NAMALWA (cell line): Measurements from ENCODE around the gene RHCG.

Experiments used
- DNase-seq: peaks from one replicate; pipeline ENCODE4 v3.0.0-alpha.2; 2015; ENCODE audit warnings: low spot score

Gene RHCG

GRCh38 chr15:89502867-89503595, 6.6 kb upstream of the RHCG start:
- no peak for DNase-seq

DNA sequence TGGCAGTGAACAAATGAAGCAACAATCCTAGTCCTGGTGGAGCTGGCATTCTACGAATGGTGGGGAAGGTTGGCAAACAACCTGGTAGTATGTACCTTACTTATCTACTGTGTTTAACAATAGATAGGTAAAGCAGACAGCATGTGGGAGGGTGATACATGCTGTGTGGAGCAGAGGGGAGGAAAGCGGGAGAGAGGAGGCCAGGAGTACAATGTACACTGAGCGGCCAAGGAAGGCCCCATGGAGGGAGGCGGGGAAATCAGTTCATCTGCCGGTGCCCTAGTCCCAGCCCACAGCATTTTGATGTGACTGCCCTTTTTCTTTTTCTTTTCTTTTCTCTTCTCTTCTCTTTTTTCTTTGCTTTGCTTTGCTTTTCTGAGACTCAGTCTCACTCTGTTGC, 5.3 kb upstream of the RHCG start:
- DNase-seq, result no peak

GRCh38 chr15:89500397-89501270, 4.3 kb upstream of the RHCG start:
- peak; percentile 39 for DNase-seq

DNA sequence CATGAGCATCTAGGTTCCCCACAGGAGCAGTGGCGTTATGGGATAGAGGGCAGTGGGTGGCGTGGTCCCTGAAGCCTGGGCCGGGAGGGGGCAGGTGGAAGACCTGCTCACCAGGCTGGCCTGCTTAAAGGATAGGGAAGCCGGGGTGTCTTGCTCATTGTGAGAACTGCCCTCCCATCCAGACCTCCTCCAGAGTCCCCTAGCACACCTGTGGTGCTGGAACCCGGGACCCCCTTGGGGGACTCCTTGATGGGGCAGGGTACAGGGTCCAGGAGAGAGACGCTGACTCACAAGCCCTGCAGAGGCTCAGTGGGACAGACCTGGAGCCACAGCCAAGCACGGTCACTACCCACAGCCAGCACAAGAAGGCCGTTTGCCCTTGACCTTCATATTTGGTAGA, 2.8 kb upstream of the RHCG start:
- DNase-seq, result no peak

- DNase-seq, result no peak
These were observed 2.2 kb upstream of the RHCG start for GRCh38 chr15:89498574-89498906.

- no peak for DNase-seq
These were observed 848 bp upstream of the RHCG start for GRCh38 chr15:89497231-89497630.

- no peak for DNase-seq
These were observed 691 bp downstream of the RHCG start for GRCh38 chr15:89495638-89496145.

DNA sequence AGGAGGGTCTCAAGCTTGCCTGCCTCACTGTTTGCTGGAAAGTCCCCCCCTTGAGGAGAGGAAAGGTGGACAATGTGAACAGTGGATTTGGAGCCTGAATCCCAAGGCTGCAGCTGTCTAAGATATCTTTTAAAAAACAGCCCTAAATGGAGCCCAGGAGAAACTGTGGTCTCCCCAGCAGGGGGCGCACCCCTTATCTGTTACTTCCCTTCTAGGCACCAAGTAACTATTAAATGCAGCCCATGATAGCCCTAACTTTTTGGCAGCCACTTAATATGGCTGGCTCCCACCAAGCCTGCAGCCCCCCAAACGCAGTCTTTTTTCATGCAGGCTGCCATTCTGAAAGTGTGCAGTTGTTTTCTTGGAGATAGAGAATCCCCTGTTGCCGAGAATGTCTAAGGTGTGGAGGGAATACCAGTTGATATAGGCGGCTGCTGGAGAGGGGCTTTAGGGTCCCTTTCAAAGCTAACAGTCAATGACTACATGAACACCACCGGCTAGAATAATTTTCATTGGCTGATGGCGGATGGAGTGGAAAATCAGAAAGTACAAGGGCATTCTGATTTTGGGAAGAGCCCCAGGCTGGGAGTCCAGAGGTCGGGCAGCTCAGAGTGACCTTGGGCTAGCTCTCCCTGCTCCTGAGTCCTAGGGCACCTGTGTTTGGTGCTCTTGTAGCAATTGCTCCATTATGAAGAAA, 1.3 kb downstream of the RHCG start:
- peak; percentile 49 for DNase-seq

GRCh38 chr15:89494031-89494430, 2.4 kb downstream of the RHCG start:
- DNase-seq, result no peak

- no peak for DNase-seq
These were observed 3.3 kb downstream of the RHCG start for GRCh38 chr15:89492934-89493631.

DNA sequence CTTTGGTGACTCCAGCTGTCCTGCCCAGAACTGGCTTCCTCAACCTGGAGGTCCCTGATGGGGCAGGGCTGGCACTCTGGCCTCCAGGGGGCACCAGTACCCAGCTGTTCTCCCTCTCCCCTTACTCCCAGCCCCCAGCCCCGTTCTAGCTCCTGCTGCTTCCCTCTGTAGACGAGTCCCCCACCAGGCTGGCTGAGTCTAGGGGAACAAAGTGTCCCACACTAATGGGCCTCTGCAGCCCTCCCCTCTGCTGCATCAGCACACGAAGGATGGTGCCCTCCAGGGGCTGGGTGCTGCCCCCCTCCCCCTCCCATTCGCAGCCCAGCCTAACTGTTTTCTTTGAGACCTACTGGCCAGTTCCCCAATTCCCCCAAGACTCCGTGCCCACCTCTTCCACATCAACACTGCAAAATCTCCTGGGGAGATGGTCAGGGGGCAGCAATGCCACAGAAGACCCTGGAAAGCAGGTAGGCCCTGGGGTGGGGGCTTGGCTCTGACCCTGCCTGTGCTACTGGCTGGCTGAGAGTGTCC, 4.2 kb downstream of the RHCG start:
- DNase-seq, result peak; percentile 51

DNA sequence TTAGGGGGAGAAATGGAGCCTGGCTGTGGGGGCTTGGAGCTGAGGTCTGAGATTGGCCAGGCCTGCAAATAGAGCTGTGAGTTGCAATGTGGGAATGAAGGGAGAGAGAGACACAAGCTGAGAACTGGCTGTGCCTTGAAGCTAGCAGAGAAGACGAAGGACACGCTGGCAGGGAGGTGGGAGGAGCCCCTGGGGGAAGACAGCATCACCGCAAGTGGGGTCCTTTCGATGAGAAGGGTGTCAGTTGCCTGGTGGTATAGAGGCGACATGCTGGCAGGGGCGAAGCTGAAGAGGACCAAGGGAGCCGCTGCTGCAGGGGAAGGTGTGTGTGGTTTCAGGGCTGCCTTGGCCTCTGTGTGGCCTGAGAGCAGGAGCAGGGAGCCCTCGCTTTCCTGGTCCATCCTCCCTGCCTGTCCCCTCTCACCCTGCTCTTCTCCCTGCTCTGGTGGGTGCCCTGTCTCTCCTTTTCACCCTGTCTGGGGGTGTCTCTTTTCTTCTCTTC, 5.5 kb downstream of the RHCG start:
- no peak for DNase-seq

DNA sequence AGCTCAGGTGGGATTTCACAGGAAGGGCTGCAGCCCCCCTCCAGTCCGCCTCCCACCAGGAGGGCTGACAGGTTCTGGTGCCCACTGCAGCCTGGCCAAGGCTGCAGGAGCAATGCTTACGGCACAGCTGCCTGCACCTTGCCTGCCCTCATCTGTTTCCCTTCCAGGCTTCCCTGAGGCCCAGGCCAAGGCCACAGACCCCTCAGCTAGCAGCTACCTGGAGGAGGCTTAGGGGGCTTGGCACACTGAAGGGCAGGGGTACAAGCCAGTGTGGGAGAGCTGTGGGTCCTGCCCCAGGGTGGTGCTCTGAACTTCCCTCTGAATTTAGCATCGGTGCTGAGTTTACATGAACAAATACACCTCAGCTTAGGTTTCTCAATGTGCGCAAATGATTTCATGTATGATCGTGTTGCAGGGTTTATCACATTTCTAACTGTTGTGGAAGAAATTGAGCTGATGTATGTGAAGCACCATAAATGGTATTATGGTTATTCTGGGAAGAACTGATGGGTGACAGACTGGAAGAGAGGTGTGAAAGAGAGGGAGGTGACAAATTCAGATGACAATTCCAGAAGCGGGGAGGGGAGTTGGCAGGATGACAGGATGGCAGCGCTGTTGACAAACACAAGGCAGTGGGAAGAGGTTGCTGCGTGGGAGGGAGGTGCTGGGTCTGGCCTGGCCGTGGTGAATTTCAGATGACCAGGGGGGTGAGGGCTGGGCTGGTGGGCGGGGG, 6.1 kb downstream of the RHCG start:
- no peak for DNase-seq

- no peak for DNase-seq
These were observed 7.0 kb downstream of the RHCG start for GRCh38 chr15:89489376-89489775.

GRCh38 chr15:89487791-89488190, 8.6 kb downstream of the RHCG start:
- no peak for DNase-seq

GRCh38 chr15:89486726-89487050, 9.7 kb downstream of the RHCG start:
- no peak for DNase-seq

DNA sequence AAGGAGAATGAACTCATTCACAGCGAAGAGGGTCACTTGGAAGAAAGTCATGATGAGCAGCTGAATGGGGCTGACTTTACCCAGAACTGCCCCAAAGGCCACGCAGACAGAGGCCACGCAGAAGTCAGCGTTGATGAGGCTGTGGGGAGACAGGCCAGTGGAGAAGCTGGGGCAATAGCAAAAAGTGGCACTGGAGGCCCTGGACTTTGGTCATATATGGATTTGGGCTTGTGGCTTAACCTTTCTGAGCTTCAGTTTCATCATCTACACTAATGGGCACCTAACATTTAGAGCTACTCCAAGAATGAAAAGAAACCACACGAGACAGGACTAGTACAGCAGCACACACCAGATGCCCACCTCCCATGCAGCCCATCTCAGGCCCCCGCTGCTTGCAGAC, 13.3 kb downstream of the RHCG start:
- no peak for DNase-seq

DNA sequence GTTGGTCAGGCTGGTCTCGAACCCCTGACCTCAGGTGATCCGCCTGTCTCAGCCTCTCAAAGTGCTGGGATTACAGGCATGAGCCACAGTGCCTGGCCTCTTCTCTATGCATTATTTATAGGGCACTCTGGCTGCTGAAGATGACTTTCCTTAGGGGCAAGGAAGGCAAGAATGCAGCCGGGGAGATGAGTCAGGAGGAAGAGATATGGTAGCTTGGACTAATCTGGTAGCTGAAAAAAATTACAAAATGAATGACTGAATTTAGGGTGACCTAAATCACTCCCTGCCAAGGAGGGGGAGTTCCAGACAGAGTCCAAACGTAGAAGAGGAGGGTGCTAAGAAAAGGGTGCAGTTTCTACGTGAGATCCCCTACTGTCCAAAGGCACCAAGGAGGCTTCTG, 14.2 kb downstream of the RHCG start:
- DNase-seq, result no peak

DNA sequence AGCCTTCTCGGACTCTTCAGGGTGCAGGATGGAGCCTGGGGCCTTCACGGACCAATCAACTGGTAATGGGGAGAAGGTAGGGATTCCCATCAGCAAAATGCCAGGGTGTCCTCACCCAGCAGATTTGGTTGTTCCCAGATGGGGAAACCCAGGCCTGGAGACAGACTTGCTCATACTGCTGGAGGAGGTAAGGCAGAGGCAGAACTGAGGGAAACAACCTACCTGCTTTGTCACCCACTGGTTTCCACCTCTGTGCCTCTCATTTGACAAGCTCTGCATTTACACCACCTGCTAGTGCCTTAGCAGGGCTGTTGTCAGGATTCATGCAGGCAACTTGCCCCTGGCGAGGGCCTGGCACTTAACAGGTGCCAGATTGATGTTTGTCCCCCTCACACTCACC, 15.9 kb downstream of the RHCG start:
- no peak for DNase-seq

DNA sequence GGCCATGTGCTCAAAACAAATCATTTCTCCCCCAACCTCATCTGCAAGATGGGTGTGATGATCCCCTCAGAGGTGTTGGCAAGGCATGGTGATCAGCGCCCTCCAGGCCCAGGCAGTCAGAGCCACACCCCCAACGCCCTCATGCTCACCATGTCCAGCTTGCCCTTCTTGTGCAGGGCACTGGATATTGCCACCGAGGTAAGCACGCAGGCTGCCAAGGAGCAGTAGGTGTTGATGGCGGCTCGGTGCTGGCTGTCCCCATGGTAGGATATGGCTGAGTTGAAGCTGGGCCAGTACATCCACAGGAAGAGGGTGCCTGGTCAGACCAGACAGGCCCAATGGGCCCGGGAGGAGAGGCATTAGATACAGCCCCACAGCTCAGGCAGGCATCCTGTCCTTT, 17.2 kb downstream of the RHCG start:
- no peak for DNase-seq
